ENCODE measurements around the gene SIAH2.
A peak's percentile ranks its signal among the peaks of the same experiment; 100 is the strongest.

The SIAH2 gene

DNA sequence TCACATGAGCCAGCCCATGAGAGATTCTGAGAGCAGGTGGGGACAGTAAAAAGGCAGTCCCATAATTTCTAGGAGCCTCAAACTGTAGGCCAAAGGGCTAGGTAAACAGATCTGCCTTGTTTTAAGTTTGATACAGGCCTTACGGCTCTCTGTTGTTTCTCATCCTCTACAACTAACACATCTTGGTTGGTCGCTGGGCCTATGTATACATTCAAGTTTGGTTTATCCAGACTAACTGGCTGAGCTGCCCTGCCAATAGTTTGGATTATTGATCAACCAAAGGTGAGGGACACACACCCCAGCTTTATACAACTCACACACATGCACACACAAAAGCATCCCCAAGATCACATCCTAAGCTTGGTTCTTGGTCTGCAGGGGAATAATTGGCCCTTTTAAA lies 3.0 kb downstream of the SIAH2 start:
- Histone ChIP-seq H2BK120ac (ENCODE audit: insufficient read depth, low read length, poor library complexity) (no peak overlapping the region), H3K79me2 (ENCODE audit: control insufficient read depth, insufficient read depth, low read length, poor library complexity) (peaks cover 25% of the 10 kb centered on the region), H4K12ac (ENCODE audit: low read depth, low read length) (no peak overlapping the region), H2AFZ (ENCODE audit: insufficient read depth, low read length, poor library complexity) (no peak overlapping the region), H3K23ac (ENCODE audit: low read length) (no peak overlapping the region), H3K36me3 (ENCODE audit: control insufficient read depth in 1 of 2, insufficient read depth in 2 of 2, low read length in 2 of 2) (peaks cover under 1 to 6% of the 10 kb centered on the region in 2 experiments), H2BK12ac (ENCODE audit: low read length) (no peak overlapping the region), H4K91ac (ENCODE audit: low read depth, low read length) (no peak overlapping the region), H3K18ac (ENCODE audit: low read length) (no peak overlapping the region), H3K4ac (ENCODE audit: low read depth, low read length) (peak overlapping the region; percentile 88), H2BK5ac (ENCODE audit: low read depth, low read length, poor library complexity) (no peak overlapping the region), H3K79me1 (ENCODE audit: low read length) (peaks cover 22% of the 10 kb centered on the region), H4K8ac (ENCODE audit: low read depth, low read length) (no peak overlapping the region), H3K27ac (ENCODE audit: low read depth, low read length) (peak overlapping the region; percentile 2), H3K9ac (ENCODE audit: low read length) (no peak overlapping the region), H3K9me3 (ENCODE audit: insufficient read depth, low read depth, low read length) (no peaks in the 10 kb centered on the region), H3K14ac (ENCODE audit: low read length) (no peak overlapping the region), H3K4me1 (ENCODE audit: control insufficient read depth in 1 of 2, insufficient read depth in 2 of 2, low read length in 2 of 2) (peaks cover 10 to 12% of the 10 kb centered on the region in 2 experiments), H3K4me3 (ENCODE audit: low read depth, low read length) (no peak overlapping the region), H2AK5ac (ENCODE audit: low read length) (no peak overlapping the region), H3K4me2 (ENCODE audit: low read length) (peak overlapping the region; percentile 53), H3K27me3 (ENCODE audit: insufficient read depth, low read length) (no peaks in the 10 kb centered on the region)
- no CpG with 5 or more reads among the region's 2 CpGs for WGBS (ENCODE audit: extremely low coverage, insufficient coverage, insufficient read length)
- no peak for DNase-seq

DNA sequence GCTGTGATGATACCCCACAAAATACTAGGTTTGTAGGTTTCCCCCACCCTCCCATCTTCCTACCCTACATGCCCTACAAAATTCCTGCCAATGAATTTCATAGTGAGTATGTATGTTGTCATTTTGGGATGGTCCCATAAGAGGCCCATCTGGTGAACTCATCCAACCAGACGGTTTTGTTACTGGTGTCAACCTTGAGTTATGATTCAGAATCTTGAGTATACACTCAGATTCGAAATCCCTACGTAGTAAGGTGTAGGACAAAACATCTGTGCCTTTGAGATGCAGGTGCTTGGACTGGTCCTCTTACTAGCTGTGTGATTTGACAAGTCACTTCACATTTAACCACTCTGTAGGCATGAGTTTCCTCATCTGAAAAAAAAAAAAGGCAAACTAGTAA lies 3.6 kb downstream of the SIAH2 start:
- peaks cover 2 to 6% of the 10 kb centered on the region in 2 experiments for H3K36me3 ChIP-seq (ENCODE audit: control insufficient read depth in 1 of 2, insufficient read depth in 2 of 2, low read length in 2 of 2)
- peak overlapping the region; percentile 53 for H3K4me2 ChIP-seq (ENCODE audit: low read length)
- no peak overlapping the region for H2BK120ac ChIP-seq (ENCODE audit: insufficient read depth, low read length, poor library complexity)
- no peaks in the 10 kb centered on the region for H3K27me3 ChIP-seq (ENCODE audit: insufficient read depth, low read length)
- H3K27ac ChIP-seq (ENCODE audit: low read depth, low read length): no peak overlapping the region
- peaks cover 26% of the 10 kb centered on the region for H3K79me2 ChIP-seq (ENCODE audit: control insufficient read depth, insufficient read depth, low read length, poor library complexity)
- H2AK5ac ChIP-seq (ENCODE audit: low read length): no peak overlapping the region
- no CpG with 5 or more reads among the region's 3 CpGs for WGBS (ENCODE audit: extremely low coverage, insufficient coverage, insufficient read length)
- no peak overlapping the region for H3K4ac ChIP-seq (ENCODE audit: low read depth, low read length)
- no peak overlapping the region for H3K9ac ChIP-seq (ENCODE audit: low read length)
- no peak overlapping the region for H3K14ac ChIP-seq (ENCODE audit: low read length)
- H3K23ac ChIP-seq (ENCODE audit: low read length): peak overlapping the region; percentile 14
- H4K8ac ChIP-seq (ENCODE audit: low read depth, low read length): no peak overlapping the region
- H3K4me3 ChIP-seq (ENCODE audit: low read depth, low read length): no peak overlapping the region
- H3K9me3 ChIP-seq (ENCODE audit: insufficient read depth, low read depth, low read length): no peaks in the 10 kb centered on the region
- DNase-seq: peak in 1 of 2 donors; percentile 45
- peaks cover 10 to 12% of the 10 kb centered on the region in 2 experiments for H3K4me1 ChIP-seq (ENCODE audit: control insufficient read depth in 1 of 2, insufficient read depth in 2 of 2, low read length in 2 of 2)
- H2BK12ac ChIP-seq (ENCODE audit: low read length): no peak overlapping the region
- no peak overlapping the region for H2AFZ ChIP-seq (ENCODE audit: insufficient read depth, low read length, poor library complexity)
- H4K91ac ChIP-seq (ENCODE audit: low read depth, low read length): no peak overlapping the region
- no peak overlapping the region for H4K12ac ChIP-seq (ENCODE audit: low read depth, low read length)
- no peak overlapping the region for H3K18ac ChIP-seq (ENCODE audit: low read length)
- H3K79me1 ChIP-seq (ENCODE audit: low read length): peaks cover 22% of the 10 kb centered on the region
- no peak overlapping the region for H2BK5ac ChIP-seq (ENCODE audit: low read depth, low read length, poor library complexity)

DNA sequence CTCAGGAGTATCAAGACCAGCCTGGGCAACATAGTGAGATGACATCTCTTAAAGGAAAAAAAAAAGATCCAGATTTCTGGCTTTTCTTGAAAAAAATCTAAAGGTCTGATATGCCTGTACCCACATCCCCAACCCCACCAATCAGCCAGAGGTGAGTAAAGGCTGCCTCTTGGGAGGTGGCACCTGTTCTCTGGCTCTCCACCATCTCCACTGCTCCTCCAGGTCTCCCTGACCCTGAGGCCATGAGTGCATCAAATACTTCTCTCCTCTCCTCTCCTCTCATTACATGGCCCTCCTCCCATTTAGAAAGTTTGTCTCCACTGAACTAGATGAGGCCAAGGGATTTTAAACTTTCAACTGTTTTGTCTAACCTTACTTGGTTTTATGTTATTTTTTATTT lies 5.2 kb downstream of the SIAH2 start:
- Histone ChIP-seq H2BK120ac (ENCODE audit: insufficient read depth, low read length, poor library complexity) (peak overlapping the region; percentile 28), H3K4ac (ENCODE audit: low read depth, low read length) (peak overlapping the region; percentile 14), H3K4me3 (ENCODE audit: low read depth, low read length) (no peak overlapping the region), H3K9ac (ENCODE audit: low read length) (no peak overlapping the region), H2AFZ (ENCODE audit: insufficient read depth, low read length, poor library complexity) (no peak overlapping the region), H3K79me1 (ENCODE audit: low read length) (peaks cover 12% of the 10 kb centered on the region), H4K8ac (ENCODE audit: low read depth, low read length) (peak overlapping the region; percentile 50), H2BK12ac (ENCODE audit: low read length) (no peak overlapping the region), H3K4me2 (ENCODE audit: low read length) (no peak overlapping the region), H4K12ac (ENCODE audit: low read depth, low read length) (no peak overlapping the region), H4K91ac (ENCODE audit: low read depth, low read length) (no peak overlapping the region), H3K14ac (ENCODE audit: low read length) (no peak overlapping the region), H3K4me1 (ENCODE audit: control insufficient read depth in 1 of 2, insufficient read depth in 2 of 2, low read length in 2 of 2) (peaks cover 14 to 16% of the 10 kb centered on the region in 2 experiments), H3K18ac (ENCODE audit: low read length) (no peak overlapping the region), H3K27ac (ENCODE audit: low read depth, low read length) (peak overlapping the region; percentile 48), H3K27me3 (ENCODE audit: insufficient read depth, low read length) (no peaks in the 10 kb centered on the region), H3K23ac (ENCODE audit: low read length) (peak overlapping the region; percentile 93), H2AK5ac (ENCODE audit: low read length) (no peak overlapping the region), H3K9me3 (ENCODE audit: insufficient read depth, low read depth, low read length) (no peaks in the 10 kb centered on the region), H2BK5ac (ENCODE audit: low read depth, low read length, poor library complexity) (no peak overlapping the region), H3K79me2 (ENCODE audit: control insufficient read depth, insufficient read depth, low read length, poor library complexity) (peaks cover 24% of the 10 kb centered on the region), H3K36me3 (ENCODE audit: control insufficient read depth in 1 of 2, insufficient read depth in 2 of 2, low read length in 2 of 2) (peaks cover 7 to 8% of the 10 kb centered on the region in 2 experiments)
- DNase-seq: peak; percentile 48 to 54

DNA sequence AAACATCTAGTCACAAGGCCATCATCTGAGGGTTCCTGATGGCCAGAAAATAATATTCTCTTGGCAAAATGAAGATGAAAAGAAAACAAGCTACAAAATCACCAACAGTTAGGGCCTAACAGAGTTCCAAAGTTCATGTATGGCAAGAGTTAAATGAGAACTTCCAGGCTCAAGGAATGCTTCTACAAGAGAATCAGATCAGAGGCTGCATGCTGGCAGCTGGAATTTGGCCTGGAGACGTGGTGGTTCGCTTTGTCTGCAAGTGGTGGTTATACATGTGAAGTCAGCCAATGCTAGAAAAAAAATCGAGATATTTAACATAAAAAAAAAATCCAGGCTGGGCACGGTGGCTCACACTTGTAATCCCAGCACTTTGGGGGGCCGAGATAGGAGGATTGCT lies 5.6 kb downstream of the SIAH2 start:
- Histone ChIP-seq H3K27ac (ENCODE audit: low read depth, low read length) (peak overlapping the region; percentile 48), H3K4me1 (ENCODE audit: control insufficient read depth in 1 of 2, insufficient read depth in 2 of 2, low read length in 2 of 2) (peaks cover 16% of the 10 kb centered on the region in 2 experiments), H3K27me3 (ENCODE audit: insufficient read depth, low read length) (no peaks in the 10 kb centered on the region), H2BK120ac (ENCODE audit: insufficient read depth, low read length, poor library complexity) (peak overlapping the region; percentile 28), H3K4me2 (ENCODE audit: low read length) (peak overlapping the region; percentile 18), H4K91ac (ENCODE audit: low read depth, low read length) (no peak overlapping the region), H2AK5ac (ENCODE audit: low read length) (no peak overlapping the region), H3K14ac (ENCODE audit: low read length) (no peak overlapping the region), H4K8ac (ENCODE audit: low read depth, low read length) (no peak overlapping the region), H3K18ac (ENCODE audit: low read length) (no peak overlapping the region), H3K79me1 (ENCODE audit: low read length) (peaks cover 8% of the 10 kb centered on the region), H4K12ac (ENCODE audit: low read depth, low read length) (no peak overlapping the region), H3K23ac (ENCODE audit: low read length) (no peak overlapping the region), H3K79me2 (ENCODE audit: control insufficient read depth, insufficient read depth, low read length, poor library complexity) (peaks cover 20% of the 10 kb centered on the region), H2AFZ (ENCODE audit: insufficient read depth, low read length, poor library complexity) (no peak overlapping the region), H3K4ac (ENCODE audit: low read depth, low read length) (peak overlapping the region; percentile 14), H3K4me3 (ENCODE audit: low read depth, low read length) (no peak overlapping the region), H3K36me3 (ENCODE audit: control insufficient read depth in 1 of 2, insufficient read depth in 2 of 2, low read length in 2 of 2) (peaks cover 8 to 10% of the 10 kb centered on the region in 2 experiments), H3K9me3 (ENCODE audit: insufficient read depth, low read depth, low read length) (no peaks in the 10 kb centered on the region), H2BK5ac (ENCODE audit: low read depth, low read length, poor library complexity) (no peak overlapping the region), H2BK12ac (ENCODE audit: low read length) (no peak overlapping the region), H3K9ac (ENCODE audit: low read length) (no peak overlapping the region)
- no CpG with 5 or more reads among the region's 5 CpGs for WGBS (ENCODE audit: extremely low coverage, insufficient coverage, insufficient read length)
- DNase-seq: peak; percentile 81 to 83

Data from trophoblast cell (in vitro differentiated cells and primary cell).